Measurements from ENCODE around the gene GJA9. TPM values are rescaled to one million over a fixed set of nuclear protein-coding genes. Genes with fewer than 3 reads are reported as not detected.

Gene GJA9
- total and polyA plus RNA-seq, 2 donors (not counting 1 experiment from before 2014, with no cell fraction given): under 0.01 TPM; not detected in 1

DNA sequence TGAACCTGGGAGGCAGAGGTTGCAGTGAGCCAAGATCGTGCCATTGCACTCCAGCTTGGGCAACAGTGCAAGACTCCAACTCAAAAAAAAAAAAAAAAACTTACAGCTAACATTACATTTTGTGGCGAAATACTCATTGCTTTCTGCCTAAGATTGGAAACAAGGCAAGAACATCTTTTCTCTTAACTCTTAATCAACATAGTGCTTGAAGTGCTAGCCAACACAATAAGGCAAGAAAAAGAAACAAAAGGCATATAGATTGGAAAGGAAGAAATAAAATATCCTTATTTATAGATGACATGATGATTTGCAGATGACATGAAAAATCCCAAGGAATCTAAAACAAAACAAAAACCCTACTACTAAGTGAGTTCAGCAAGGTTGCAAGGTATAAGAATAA, 24.6 kb upstream of the GJA9 start:
- no peak overlapping the region for H3K4me2 ChIP-seq (ENCODE audit: extremely low read depth, insufficient read depth, low read length)
- H3K36me3 ChIP-seq (ENCODE audit: control insufficient read depth, insufficient read depth, low read length): no peaks in the 10 kb centered on the region
- no peak for TF ChIP-seq EZH2 (IDR thresholded peaks at IDR 0.05; ENCODE audit: low read length, missing control alignments)
- TF ChIP-seq CTCF (conservative IDR thresholded peaks at IDR 0.05 in 1 of 2, IDR thresholded peaks at IDR 0.05 in 1 of 2; ENCODE audit: low read depth in 1 of 2, low read length in 2 of 2): no peak
- DNase-seq (ENCODE audit: low read depth in 2 of 2): no peak
- H3K27ac ChIP-seq (ENCODE audit: insufficient read depth, low read length): no peak overlapping the region
- H3K9me3 ChIP-seq (ENCODE audit: control insufficient read depth, insufficient read depth, low read depth, low read length): no peaks in the 10 kb centered on the region
- no peak overlapping the region for H3K9ac ChIP-seq (ENCODE audit: insufficient read depth, low read length)
- H3K79me2 ChIP-seq (ENCODE audit: control insufficient read depth, insufficient read depth, low read length): no peaks in the 10 kb centered on the region
- no peak overlapping the region for H3K4me3 ChIP-seq (replicated peaks in 1 of 4; ENCODE audit: control extremely low read depth in 1 of 4, insufficient read depth in 1 of 4, low read depth in 3 of 4, low read length in 4 of 4)
- no peaks in the 10 kb centered on the region for H4K20me1 ChIP-seq (ENCODE audit: control insufficient read depth, extremely low read depth, insufficient read depth, low read length)
- no peaks in the 10 kb centered on the region for H3K27me3 ChIP-seq (ENCODE audit: control insufficient read depth, insufficient read depth, low read length)
- H3K4me1 ChIP-seq (ENCODE audit: control insufficient read depth, extremely low read depth, insufficient read depth, low read length): no peaks in the 10 kb centered on the region
- H2AFZ ChIP-seq (ENCODE audit: low read length): no peak overlapping the region

DNA sequence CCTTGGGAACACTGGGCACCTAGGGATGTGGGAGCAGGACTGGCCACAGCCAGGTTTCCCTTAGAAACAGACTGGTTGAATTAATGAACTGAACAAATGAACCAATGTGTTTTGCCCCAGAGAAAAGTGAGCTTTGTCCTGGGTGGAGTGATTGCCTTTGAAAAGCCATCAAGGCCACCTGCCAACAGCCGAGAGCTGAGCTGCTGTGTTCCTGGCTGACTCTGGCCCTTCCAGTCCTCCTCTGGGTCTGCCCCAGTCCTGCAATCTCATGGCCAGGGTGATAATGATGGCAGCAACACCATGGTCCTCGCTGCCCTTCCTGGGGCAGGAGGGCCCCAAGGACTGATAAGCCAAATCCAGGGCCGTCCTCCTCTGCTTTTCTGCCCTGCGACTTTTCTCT, 18.2 kb upstream of the GJA9 start:
- Histone ChIP-seq H3K36me3 (ENCODE audit: control insufficient read depth, insufficient read depth, low read length) (no peaks in the 10 kb centered on the region), H3K79me2 (ENCODE audit: control insufficient read depth, insufficient read depth, low read length) (no peaks in the 10 kb centered on the region), H3K4me3 (replicated peaks in 1 of 4; ENCODE audit: control extremely low read depth in 1 of 4, insufficient read depth in 1 of 4, low read depth in 3 of 4, low read length in 4 of 4) (no peak overlapping the region), H4K20me1 (ENCODE audit: control insufficient read depth, extremely low read depth, insufficient read depth, low read length) (no peaks in the 10 kb centered on the region), H3K4me2 (ENCODE audit: extremely low read depth, insufficient read depth, low read length) (no peak overlapping the region), H3K4me1 (ENCODE audit: control insufficient read depth, extremely low read depth, insufficient read depth, low read length) (no peaks in the 10 kb centered on the region), H3K9me3 (ENCODE audit: control insufficient read depth, insufficient read depth, low read depth, low read length) (no peaks in the 10 kb centered on the region), H3K9ac (ENCODE audit: insufficient read depth, low read length) (no peak overlapping the region), H3K27ac (ENCODE audit: insufficient read depth, low read length) (no peak overlapping the region), H2AFZ (ENCODE audit: low read length) (no peak overlapping the region), H3K27me3 (ENCODE audit: control insufficient read depth, insufficient read depth, low read length) (no peaks in the 10 kb centered on the region)
- no peak for DNase-seq (ENCODE audit: low read depth in 2 of 2)
- TF ChIP-seq EZH2 (IDR thresholded peaks at IDR 0.05; ENCODE audit: low read length, missing control alignments) (no peak), CTCF (conservative IDR thresholded peaks at IDR 0.05 in 1 of 2, IDR thresholded peaks at IDR 0.05 in 1 of 2; ENCODE audit: low read depth in 1 of 2, low read length in 2 of 2) (no peak)

- H3K36me3 ChIP-seq (ENCODE audit: control insufficient read depth, insufficient read depth, low read length): no peaks in the 10 kb centered on the region
- peak in 1 of 2 donors; percentile 29 for DNase-seq (ENCODE audit: low read depth in 2 of 2)
- no peaks in the 10 kb centered on the region for H4K20me1 ChIP-seq (ENCODE audit: control insufficient read depth, extremely low read depth, insufficient read depth, low read length)
- H3K9me3 ChIP-seq (ENCODE audit: control insufficient read depth, insufficient read depth, low read depth, low read length): no peaks in the 10 kb centered on the region
- no peak overlapping the region for H3K9ac ChIP-seq (ENCODE audit: insufficient read depth, low read length)
- no peak overlapping the region for H3K27ac ChIP-seq (ENCODE audit: insufficient read depth, low read length)
- H3K27me3 ChIP-seq (ENCODE audit: control insufficient read depth, insufficient read depth, low read length): no peaks in the 10 kb centered on the region
- H2AFZ ChIP-seq (ENCODE audit: low read length): no peak overlapping the region
- no peaks in the 10 kb centered on the region for H3K79me2 ChIP-seq (ENCODE audit: control insufficient read depth, insufficient read depth, low read length)
- no peaks in the 10 kb centered on the region for H3K4me1 ChIP-seq (ENCODE audit: control insufficient read depth, extremely low read depth, insufficient read depth, low read length)
- no peak overlapping the region for H3K4me2 ChIP-seq (ENCODE audit: extremely low read depth, insufficient read depth, low read length)
- no peak overlapping the region for H3K4me3 ChIP-seq (replicated peaks in 1 of 4; ENCODE audit: control extremely low read depth in 1 of 4, insufficient read depth in 1 of 4, low read depth in 3 of 4, low read length in 4 of 4)
- TF ChIP-seq CTCF (conservative IDR thresholded peaks at IDR 0.05 in 1 of 2, IDR thresholded peaks at IDR 0.05 in 1 of 2; ENCODE audit: low read depth in 1 of 2, low read length in 2 of 2): no peak
- no peak for TF ChIP-seq EZH2 (IDR thresholded peaks at IDR 0.05; ENCODE audit: low read length, missing control alignments)
Measured at GRCh38 chr1:38898653-38899230, 17.4 kb upstream of the GJA9 start.

Data from fibroblast of lung (primary cell).